Muscle of back (tissue), 11 donors: Measurements from ENCODE around the gene PLCH1. TPM values are rescaled to one million over a fixed set of nuclear protein-coding genes. Genes with fewer than 3 reads are reported as not detected.

Source experiments
- DNase-seq, 3 donors: peaks; one replicate each; pipeline versions ENCODE4 v3.0.0 to v3.0.0-alpha.2; 2013
- polyA plus RNA-seq, 10 donors: library from polyadenylated mRNA; unstranded; fragments of 120-200 nt; gene quantifications; one replicate each; pipeline ENCODE4 v1.2.1, GENCODE V29; 2013; ENCODE audit not compliant: insufficient read length in 10 of 10

Gene PLCH1
- polyA plus RNA-seq, 10 donors: 0.18 to 0.75 (median 0.32) TPM

GRCh38 chr3:155385896-155386625, 358.8 kb downstream of the PLCH1 start:
- DNase-seq: peak in 1 of 3 donors; percentile 58

DNA sequence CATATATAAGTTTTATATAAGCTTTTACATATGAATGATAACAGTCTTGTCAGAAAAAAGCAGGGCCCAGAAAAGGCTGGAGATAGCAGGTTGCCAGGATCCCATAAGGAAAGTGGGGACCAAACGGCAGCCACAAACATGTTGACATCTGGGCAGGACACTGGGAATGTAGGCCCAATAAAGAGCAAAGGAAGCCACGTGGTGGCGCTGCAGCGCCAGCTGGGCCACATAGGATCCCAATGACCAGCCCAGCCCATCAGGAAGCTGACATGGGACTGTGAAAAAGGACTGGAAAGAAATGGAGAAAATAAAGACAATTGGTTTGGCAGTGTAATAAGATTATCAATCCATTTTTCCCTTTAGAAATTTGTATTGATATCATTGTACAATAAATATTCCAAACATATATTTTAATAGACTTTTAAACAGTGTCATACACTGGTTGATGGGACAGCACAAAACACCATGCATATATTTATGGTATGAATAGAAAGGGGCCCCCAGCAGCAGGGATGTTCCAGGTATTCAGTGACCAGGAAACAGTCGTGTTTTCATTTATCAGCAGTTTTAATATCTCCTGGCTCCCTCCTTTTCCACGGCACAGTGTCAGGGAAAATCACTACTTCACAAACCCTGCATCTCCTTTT, 362.4 kb downstream of the PLCH1 start:
- DNase-seq: peak in 1 of 3 donors; percentile 42

- no peak for DNase-seq
These were observed 367.0 kb downstream of the PLCH1 start for GRCh38 chr3:155377847-155378246.

DNA sequence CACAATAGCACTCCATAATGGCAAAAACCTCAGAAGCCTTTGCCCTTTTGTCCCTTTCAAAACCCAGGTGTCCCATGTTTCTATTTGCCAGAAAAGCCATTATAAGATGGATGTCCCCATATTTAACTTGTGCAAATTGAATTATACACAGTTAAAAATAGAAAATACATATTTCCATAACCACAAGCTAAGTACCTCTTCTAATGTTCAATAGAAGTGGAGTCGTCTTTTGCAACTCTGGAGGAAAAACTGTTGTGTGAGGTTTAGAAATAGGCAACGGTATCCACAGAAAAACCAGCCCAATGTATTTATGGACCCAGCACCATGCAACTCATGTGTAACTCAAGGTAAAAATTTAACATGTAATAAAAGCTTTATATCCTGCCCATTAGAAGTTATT, 367.8 kb downstream of the PLCH1 start:
- DNase-seq: no peak

GRCh38 chr3:155372281-155372680, 372.6 kb downstream of the PLCH1 start:
- no peak for DNase-seq

DNA sequence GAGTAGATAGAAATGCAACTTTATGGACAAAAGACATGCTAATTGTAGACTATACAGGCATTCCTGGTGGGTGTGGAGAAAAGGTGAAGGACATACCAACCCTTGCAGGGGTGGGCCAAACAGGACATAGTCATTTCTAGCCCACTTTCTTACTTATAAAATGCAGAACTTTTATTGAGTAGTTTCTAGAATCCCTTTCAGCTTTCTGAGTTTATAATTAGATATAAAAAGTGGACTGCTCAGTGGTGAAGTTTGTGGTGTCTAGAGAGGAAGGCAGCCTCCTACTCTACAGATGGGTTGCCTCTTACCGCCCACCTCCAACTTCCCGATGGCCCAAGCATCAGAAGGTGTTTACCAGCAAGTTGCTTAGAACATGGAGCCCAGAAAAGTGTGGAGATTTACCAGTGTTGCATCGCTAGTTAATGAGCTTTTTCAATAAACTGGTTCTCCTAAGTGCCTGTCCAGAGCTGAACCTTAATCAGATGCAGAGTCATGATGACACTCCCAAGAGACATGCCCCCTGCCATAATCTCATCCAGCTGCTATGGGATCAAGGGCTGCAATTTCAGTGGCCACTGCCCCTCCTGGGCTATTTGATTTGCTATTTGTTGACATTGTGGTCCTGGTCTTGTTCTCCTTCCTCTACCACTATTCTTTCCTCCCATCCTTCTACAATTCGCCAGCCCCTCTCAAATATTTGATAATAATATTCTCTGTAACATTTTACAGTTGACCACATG, 373.9 kb downstream of the PLCH1 start:
- no peak for DNase-seq

GRCh38 chr3:155370198-155370597, 374.7 kb downstream of the PLCH1 start:
- peak in 1 of 3 donors; percentile 41 for DNase-seq

DNA sequence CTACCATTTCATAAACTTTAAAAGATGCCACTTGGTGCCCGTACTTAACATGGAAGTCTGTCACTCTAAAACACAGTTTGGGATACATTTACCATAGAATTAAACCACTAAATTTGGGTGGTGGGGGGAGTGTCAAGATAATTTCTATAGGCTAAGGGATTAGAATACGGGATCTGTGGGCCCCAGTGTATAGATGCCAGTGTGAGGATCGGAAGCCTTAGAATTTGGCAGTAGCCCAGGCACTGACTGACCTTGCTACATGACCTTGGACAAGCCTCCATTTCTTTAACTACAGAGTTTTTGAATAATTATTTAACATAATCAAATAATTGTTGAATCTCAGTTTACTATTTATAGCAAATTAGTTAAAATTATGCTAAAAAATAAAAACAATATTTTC, 375.1 kb downstream of the PLCH1 start:
- DNase-seq: no peak

DNA sequence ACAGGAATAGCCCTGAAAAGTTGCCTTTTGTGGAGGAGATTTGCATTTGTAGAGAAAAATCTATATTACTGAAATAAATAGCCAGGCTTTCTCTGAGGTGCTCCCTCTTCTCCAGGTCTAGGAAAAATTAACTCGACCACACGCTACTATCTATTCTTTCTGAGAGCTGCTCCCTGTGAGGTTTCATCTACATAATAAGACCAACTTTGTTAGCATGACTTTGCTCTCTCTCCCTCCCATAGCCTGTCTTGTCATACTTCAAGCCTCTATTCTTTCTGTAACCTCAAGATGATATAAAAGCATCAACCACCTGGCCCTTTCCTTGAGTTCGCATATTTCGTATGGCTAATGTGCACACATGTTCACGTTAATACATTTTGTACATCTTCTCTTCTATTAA, 375.6 kb downstream of the PLCH1 start:
- no peak for DNase-seq

- DNase-seq: peak in 1 of 3 donors; percentile 49
These were observed 376.1 kb downstream of the PLCH1 start for GRCh38 chr3:155368786-155369185.

DNA sequence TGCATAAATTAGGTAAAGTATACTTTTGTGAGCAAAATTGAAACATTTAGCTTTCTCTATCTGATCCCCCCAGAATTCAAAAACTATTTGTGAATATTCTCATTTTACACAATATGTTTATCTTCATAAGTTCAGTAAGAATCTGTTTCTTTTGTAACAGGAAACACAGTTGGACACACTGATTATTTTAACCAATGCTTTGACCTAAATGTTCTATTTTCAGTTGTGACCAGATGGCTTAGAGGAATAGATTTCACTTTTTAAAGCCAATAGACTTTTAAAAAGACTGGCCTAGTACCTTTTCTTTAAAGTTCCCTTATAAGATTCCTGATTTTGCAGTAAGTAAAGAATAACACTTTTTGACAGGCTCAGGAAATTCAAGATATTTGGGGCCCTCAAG, 377.4 kb downstream of the PLCH1 start:
- DNase-seq: peak in 1 of 3 donors; percentile 26

DNA sequence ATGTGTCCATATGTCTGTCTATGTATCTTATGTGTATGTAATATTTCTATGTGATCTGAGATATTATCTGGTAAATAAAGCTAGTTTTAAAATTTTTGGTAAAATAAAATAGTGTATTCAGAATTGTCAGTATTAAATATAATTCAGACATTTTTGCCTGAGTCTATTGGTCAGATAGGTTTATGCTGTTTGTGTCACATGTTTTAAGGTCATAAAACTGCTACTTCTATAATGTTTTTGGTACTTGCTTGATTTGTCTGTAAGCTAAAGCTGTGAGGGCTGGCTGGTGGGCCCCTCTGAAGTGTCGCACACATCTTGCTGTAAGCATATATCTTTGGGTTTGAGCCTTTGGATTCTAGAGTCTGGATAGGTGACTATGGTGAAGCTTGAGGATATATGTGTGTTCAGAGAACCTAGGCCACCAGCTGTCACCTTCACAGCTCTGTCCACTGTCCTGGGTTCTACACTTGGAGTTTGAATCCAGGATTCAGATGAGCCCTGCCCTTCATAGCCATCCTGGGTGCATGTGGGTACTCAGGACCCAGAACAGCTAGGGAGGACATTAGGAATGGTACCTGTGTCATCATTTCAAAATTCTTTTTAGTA, 379.6 kb downstream of the PLCH1 start:
- no peak for DNase-seq

- no peak for DNase-seq
These were observed 380.4 kb downstream of the PLCH1 start for GRCh38 chr3:155364492-155364891.

DNA sequence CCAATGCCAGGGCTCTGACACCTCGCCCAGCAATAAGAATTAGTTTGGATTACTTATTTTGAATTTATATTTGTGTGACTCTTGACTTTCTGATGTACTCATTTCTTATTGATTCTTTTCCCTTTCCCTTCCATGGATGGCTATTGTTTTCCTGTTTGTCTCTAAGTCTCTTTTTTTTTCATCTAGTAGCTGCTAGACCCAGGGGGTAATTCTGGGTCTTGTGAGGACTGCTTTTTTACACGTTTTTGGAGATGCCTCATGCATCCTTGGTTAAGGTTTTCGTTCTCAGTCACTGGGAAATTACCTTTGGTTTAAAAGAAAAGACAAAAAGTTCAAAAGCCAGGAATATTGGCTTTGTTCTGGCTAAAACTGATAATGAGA, 381.2 kb downstream of the PLCH1 start:
- no peak for DNase-seq

DNA sequence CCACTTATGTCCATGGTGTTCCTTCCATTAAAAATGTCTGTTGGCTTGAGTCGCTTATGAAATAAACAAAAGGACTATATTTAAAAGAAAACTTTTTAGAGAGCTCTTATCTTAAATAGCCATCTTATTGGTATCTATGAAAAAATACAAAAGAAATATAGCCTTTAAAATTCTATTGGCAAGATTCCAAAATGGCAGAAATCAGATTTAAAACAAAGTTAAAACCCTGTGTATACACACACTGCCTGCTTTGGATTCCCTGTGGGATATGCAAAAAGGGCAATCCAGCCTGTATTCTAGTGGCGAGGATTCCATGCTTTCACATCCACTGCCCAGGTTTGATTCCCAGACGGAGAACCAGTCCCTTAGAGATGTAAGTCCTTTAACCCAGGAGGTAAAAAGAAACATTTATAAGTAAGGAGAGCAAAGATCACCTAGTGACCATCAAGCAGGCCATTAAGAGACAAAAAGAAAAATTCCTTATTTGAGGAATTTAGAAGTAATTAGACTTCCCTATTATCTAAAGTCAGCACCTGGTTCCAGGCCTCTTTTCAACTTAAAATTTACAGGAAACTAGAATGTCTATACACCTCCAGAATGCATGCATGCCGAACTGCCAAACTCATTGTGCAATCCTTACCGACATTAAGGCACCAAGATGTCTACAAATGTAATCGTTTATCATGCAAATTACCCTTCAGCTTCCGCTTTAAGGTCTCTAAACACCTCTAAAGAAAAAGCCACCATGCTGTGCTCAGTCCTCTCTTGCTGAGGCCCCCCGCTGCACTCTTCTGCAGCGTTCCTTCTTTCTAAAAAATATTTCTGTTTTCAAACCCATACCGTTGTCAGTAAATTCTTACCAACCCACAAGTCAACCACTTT, 381.8 kb downstream of the PLCH1 start:
- DNase-seq: no peak

GRCh38 chr3:155360281-155360680, 384.6 kb downstream of the PLCH1 start:
- DNase-seq: no peak

DNA sequence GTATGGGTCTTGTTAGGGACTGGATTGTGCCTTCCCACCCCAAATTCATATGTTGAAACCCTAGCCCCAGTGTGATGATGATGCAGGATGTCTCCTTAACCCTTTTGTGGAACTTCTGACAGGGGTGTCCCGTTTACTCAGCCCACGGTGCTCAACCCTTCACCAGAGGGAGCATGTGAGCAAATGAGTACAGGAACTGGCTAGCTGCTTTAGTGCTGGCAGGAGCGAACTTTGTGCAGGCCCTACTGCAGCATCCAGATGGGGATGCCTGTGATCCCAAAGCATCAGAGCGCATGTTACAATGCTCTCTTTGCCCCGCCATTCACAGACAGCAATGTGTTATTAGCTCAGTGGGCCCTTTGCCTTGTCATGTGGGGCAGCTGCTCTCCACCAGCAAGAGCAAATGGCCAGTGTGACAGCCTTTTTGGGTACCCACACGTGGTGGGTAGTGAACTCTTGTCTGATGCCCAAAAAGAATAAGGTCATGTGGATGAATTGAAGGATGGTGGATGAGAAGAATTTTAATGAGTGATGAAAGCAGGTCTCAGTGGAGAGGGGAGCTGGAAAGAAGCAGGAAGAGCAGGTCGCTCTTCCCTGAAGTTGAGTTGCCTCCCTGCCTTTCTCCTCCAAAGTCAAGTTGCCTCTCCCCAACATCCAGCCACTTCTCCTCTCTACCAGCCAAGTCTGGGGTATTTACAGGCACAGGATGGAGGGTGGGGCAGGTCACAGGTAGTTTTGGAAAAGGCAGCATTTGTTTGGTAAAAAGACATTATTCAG, 388.1 kb downstream of the PLCH1 start:
- DNase-seq: peak in 1 of 3 donors; percentile 41

GRCh38 chr3:155354658-155355057, 390.2 kb downstream of the PLCH1 start:
- no peak for DNase-seq

GRCh38 chr3:155352900-155353490, 391.9 kb downstream of the PLCH1 start:
- DNase-seq: peak; percentile 31 to 62 (median 46)

GRCh38 chr3:155350571-155350970, 394.3 kb downstream of the PLCH1 start:
- DNase-seq: no peak
